ENCODE results near the gene MARCHF3. TPM values are rescaled to one million over a fixed set of nuclear protein-coding genes. Genes with fewer than 3 reads are reported as not detected.

MARCHF3 gene
- total RNA-seq, 1 experiment from 2014 or later, result 16.1 TPM

DNA sequence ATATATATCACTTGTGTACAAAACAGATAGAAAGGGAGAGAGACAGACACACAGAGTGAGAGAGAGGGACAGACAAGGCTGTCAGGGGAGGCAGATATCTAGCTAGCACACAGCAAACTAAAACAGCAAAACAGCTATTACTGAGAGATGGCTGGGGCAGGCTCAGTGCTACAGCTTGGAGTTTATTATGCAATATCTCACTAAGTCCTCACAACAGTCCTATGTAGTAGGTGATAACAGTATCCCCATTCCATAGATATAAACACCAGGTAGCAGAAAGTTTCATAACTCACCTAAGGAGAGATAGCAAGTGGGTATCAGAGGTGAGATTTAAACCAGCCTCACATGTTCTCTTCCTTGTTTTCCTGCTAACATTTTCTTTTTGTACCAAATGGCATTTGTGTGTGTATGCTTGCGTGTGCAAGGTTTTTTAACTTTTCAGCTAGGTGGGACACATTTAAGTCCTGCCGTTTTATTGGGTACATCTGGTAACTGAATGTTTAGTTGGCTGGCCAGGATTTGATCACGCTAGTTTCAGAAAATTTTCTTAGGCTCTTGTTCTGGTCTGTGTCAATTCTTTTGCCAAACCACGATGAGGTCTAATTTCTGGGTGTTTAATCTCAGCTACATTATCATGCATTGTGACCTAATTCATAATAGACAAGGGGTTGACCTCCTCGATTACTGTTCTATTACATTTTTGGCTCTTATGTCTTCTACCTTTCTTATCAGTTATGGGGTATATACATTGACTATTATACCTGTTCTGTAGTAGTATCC is 148.3 kb downstream of the MARCHF3 start:
- Mint-ChIP-seq H3K4me1 (peaks cover 7% of the 10 kb centered on the region), H3K36me3 (no peaks in the 10 kb centered on the region), H3K27me3 (ENCODE audit: low read depth) (no peaks in the 10 kb centered on the region), H3K4me3 (no peak overlapping the region), H3K9me3 (no peaks in the 10 kb centered on the region), H3K27ac (no peak overlapping the region)
- TF ChIP-seq, protein P1, sequence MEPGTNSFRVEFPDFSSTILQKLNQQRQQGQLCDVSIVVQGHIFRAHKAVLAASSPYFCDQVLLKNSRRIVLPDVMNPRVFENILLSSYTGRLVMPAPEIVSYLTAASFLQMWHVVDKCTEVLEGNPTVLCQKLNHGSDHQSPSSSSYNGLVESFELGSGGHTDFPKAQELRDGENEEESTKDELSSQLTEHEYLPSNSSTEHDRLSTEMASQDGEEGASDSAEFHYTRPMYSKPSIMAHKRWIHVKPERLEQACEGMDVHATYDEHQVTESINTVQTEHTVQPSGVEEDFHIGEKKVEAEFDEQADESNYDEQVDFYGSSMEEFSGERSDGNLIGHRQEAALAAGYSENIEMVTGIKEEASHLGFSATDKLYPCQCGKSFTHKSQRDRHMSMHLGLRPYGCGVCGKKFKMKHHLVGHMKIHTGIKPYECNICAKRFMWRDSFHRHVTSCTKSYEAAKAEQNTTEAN (CRISPR knock-in tag; IDR thresholded peaks at IDR 0.05), result no peak
- TF ChIP-seq, protein P2, sequence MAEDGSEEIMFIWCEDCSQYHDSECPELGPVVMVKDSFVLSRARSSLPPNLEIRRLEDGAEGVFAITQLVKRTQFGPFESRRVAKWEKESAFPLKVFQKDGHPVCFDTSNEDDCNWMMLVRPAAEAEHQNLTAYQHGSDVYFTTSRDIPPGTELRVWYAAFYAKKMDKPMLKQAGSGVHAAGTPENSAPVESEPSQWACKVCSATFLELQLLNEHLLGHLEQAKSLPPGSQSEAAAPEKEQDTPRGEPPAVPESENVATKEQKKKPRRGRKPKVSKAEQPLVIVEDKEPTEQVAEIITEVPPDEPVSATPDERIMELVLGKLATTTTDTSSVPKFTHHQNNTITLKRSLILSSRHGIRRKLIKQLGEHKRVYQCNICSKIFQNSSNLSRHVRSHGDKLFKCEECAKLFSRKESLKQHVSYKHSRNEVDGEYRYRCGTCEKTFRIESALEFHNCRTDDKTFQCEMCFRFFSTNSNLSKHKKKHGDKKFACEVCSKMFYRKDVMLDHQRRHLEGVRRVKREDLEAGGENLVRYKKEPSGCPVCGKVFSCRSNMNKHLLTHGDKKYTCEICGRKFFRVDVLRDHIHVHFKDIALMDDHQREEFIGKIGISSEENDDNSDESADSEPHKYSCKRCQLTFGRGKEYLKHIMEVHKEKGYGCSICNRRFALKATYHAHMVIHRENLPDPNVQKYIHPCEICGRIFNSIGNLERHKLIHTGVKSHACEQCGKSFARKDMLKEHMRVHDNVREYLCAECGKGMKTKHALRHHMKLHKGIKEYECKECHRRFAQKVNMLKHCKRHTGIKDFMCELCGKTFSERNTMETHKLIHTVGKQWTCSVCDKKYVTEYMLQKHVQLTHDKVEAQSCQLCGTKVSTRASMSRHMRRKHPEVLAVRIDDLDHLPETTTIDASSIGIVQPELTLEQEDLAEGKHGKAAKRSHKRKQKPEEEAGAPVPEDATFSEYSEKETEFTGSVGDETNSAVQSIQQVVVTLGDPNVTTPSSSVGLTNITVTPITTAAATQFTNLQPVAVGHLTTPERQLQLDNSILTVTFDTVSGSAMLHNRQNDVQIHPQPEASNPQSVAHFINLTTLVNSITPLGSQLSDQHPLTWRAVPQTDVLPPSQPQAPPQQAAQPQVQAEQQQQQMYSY (CRISPR knock-in tag; IDR thresholded peaks at IDR 0.05), result no peak
- DNase-seq (ENCODE audit: low spot score), result no peak
- ATAC-seq, result no peak
- ChIA-PET POLR2A (no interaction called here), CTCF (no interaction called here)

DNA sequence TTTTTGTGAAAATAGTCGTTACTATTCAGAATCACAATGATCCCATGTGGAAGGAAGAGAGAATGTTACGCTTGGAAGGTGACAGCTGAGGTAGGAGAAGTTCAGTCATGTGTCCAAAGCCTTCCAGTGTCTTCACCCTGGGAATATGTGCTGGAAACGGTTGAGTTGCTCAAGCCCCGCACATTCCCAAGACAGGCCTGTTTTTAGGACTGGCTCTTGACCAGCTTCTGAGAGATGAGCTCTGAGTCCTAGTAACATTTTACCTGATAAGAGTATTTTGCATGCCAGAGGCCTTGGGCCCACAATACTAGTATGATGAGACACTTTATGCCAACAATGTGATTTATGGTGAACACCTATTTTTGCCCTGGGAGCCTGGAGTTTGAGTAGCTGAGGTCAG is 151.7 kb downstream of the MARCHF3 start:
- no peak for DNase-seq (ENCODE audit: low spot score)
- Mint-ChIP-seq H3K36me3 (no peaks in the 10 kb centered on the region), H3K4me1 (peaks cover 23% of the 10 kb centered on the region), H3K4me3 (no peak overlapping the region), H3K27ac (no peak overlapping the region), H3K27me3 (ENCODE audit: low read depth) (no peaks in the 10 kb centered on the region), H3K9me3 (no peaks in the 10 kb centered on the region)
- CTCF ChIA-PET, result interaction anchor here (1.0 kb wide), 1 partner anchor 38 kb away, joined by 3 read pairs; no protein-coding TSS in a partner anchor
- ATAC-seq, result no peak
- POLR2A ChIA-PET, result no interaction called here
- TF ChIP-seq, protein P3, sequence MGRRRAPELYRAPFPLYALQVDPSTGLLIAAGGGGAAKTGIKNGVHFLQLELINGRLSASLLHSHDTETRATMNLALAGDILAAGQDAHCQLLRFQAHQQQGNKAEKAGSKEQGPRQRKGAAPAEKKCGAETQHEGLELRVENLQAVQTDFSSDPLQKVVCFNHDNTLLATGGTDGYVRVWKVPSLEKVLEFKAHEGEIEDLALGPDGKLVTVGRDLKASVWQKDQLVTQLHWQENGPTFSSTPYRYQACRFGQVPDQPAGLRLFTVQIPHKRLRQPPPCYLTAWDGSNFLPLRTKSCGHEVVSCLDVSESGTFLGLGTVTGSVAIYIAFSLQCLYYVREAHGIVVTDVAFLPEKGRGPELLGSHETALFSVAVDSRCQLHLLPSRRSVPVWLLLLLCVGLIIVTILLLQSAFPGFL (CRISPR knock-in tag; IDR thresholded peaks at IDR 0.05; ENCODE audit: borderline replicate concordance), result no peak
- TF ChIP-seq NFE2L1 (CRISPR knock-in tag; IDR thresholded peaks at IDR 0.05), result no peak
- TF ChIP-seq, protein P2 (CRISPR knock-in tag; IDR thresholded peaks at IDR 0.05), result no peak
- no peak for TF ChIP-seq HMGA2 (CRISPR knock-in tag; IDR thresholded peaks at IDR 0.05)
- TF ChIP-seq, protein P4, sequence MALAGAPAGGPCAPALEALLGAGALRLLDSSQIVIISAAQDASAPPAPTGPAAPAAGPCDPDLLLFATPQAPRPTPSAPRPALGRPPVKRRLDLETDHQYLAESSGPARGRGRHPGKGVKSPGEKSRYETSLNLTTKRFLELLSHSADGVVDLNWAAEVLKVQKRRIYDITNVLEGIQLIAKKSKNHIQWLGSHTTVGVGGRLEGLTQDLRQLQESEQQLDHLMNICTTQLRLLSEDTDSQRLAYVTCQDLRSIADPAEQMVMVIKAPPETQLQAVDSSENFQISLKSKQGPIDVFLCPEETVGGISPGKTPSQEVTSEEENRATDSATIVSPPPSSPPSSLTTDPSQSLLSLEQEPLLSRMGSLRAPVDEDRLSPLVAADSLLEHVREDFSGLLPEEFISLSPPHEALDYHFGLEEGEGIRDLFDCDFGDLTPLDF (CRISPR knock-in tag; IDR thresholded peaks at IDR 0.05), result no peak
- no peak for TF ChIP-seq ZBTB21 (CRISPR knock-in tag; IDR thresholded peaks at IDR 0.05; ENCODE audit: borderline replicate concordance)
- TF ChIP-seq, protein P5, sequence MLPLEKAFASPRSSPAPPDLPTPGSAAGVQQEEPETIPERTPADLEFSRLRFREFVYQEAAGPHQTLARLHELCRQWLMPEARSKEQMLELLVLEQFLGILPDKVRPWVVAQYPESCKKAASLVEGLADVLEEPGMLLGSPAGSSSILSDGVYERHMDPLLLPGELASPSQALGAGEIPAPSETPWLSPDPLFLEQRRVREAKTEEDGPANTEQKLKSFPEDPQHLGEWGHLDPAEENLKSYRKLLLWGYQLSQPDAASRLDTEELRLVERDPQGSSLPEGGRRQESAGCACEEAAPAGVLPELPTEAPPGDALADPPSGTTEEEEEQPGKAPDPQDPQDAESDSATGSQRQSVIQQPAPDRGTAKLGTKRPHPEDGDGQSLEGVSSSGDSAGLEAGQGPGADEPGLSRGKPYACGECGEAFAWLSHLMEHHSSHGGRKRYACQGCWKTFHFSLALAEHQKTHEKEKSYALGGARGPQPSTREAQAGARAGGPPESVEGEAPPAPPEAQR (CRISPR knock-in tag; IDR thresholded peaks at IDR 0.05), result no peak
- no peak for TF ChIP-seq TCF7 (CRISPR knock-in tag; IDR thresholded peaks at IDR 0.05; ENCODE audit: low read depth)
- TF ChIP-seq, protein P6, sequence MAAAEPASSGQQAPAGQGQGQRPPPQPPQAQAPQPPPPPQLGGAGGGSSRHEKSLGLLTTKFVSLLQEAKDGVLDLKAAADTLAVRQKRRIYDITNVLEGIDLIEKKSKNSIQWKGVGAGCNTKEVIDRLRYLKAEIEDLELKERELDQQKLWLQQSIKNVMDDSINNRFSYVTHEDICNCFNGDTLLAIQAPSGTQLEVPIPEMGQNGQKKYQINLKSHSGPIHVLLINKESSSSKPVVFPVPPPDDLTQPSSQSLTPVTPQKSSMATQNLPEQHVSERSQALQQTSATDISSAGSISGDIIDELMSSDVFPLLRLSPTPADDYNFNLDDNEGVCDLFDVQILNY (CRISPR knock-in tag; IDR thresholded peaks at IDR 0.05), result no peak
- no peak for TF ChIP-seq CREM (CRISPR knock-in tag; IDR thresholded peaks at IDR 0.05)
- no peak for TF ChIP-seq EMX1 (CRISPR knock-in tag; IDR thresholded peaks at IDR 0.05)
- TF ChIP-seq ZNF263 (CRISPR knock-in tag; IDR thresholded peaks at IDR 0.05; ENCODE audit: low read depth), result no peak
- TF ChIP-seq, protein P7, sequence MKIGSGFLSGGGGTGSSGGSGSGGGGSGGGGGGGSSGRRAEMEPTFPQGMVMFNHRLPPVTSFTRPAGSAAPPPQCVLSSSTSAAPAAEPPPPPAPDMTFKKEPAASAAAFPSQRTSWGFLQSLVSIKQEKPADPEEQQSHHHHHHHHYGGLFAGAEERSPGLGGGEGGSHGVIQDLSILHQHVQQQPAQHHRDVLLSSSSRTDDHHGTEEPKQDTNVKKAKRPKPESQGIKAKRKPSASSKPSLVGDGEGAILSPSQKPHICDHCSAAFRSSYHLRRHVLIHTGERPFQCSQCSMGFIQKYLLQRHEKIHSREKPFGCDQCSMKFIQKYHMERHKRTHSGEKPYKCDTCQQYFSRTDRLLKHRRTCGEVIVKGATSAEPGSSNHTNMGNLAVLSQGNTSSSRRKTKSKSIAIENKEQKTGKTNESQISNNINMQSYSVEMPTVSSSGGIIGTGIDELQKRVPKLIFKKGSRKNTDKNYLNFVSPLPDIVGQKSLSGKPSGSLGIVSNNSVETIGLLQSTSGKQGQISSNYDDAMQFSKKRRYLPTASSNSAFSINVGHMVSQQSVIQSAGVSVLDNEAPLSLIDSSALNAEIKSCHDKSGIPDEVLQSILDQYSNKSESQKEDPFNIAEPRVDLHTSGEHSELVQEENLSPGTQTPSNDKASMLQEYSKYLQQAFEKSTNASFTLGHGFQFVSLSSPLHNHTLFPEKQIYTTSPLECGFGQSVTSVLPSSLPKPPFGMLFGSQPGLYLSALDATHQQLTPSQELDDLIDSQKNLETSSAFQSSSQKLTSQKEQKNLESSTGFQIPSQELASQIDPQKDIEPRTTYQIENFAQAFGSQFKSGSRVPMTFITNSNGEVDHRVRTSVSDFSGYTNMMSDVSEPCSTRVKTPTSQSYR (CRISPR knock-in tag; IDR thresholded peaks at IDR 0.05), result no peak
- TF ChIP-seq CBFB (CRISPR knock-in tag; IDR thresholded peaks at IDR 0.05; ENCODE audit: low read depth), result no peak

Data from WTC11 (cell line).